ENCODE measurements around the gene TMEM259. TPM values are rescaled to one million over a fixed set of nuclear protein-coding genes. Genes with fewer than 3 reads are reported as not detected.

Gene TMEM259
- total and polyA plus RNA-seq, 2 of the 8 experiments (the other 6 are each of a cell fraction or from before 2014, with no cell fraction given) = 140 to 243 TPM

- TF ChIP-seq RAD21 (IDR thresholded peaks at IDR 0.05 in 1 of 2, conservative IDR thresholded peaks at IDR 0.05 in 1 of 2; ENCODE audit: low read depth in 2 of 2, low read length in 2 of 2) (no peak), EZH2 (IDR thresholded peaks at IDR 0.05; ENCODE audit: low read depth, low read length, severe bottlenecking) (no peak), SP4 (IDR thresholded peaks at IDR 0.05; ENCODE audit: low read length) (no peak)
Observed at GRCh38 chr19:1026783-1027649, 6.1 kb upstream of the TMEM259 start (continued).

All from H1 (cell line).